HEK293 (cell line): Measurements from ENCODE around the gene CHL1.
A peak's percentile ranks its signal among the peaks of the same experiment; 100 is the strongest.

Experiments
- CTCF ChIA-PET: fragments of 350-600 bp; formaldehyde crosslinking; extraction: SDS; loops from one replicate; lab custom pipeline; 2021; ENCODE audit warnings: antibody characterized with exemption; lab: Yijun Ruan, JAX
- POLR2A ChIA-PET: fragments of 300-600 bp; formaldehyde crosslinking; extraction: SDS; loops from one replicate; lab custom pipeline; 2020; ENCODE audit warnings: antibody characterized with exemption, inconsistent platforms; lab: Yijun Ruan, JAX
- H3K27ac ChIP-seq: fragments of 200-500 bp; sonication (Bioruptor generic); 2 replicates; pipeline ENCODE4 v1.5.1; 2014; ENCODE audit warnings: low read depth, low read length, control low read depth, inconsistent platforms; ENCODE audit errors: extremely low read depth
- H3K36me3 ChIP-seq, 2 experiments: fragments of 200-500 bp in 1 of 2; sonication (Bioruptor generic) in 1 of 2; 1 replicate in 1 of 2; 2 replicates in 1 of 2; pipeline ENCODE4 v1.5.1; 2014 to 2017; ENCODE audit warnings: inconsistent platforms in 2 of 2, low read length in 2 of 2; ENCODE audit not compliant: control insufficient read depth in 2 of 2, insufficient read depth in 1 of 2
- H3K4me1 ChIP-seq: fragments of 200-500 bp; sonication (Bioruptor generic); 2 replicates; pipeline ENCODE4 v1.5.1; 2014; ENCODE audit warnings: mild to moderate bottlenecking, low read length, inconsistent platforms; ENCODE audit not compliant: control insufficient read depth, insufficient read depth
- H3K4me3 ChIP-seq: 2 replicates; pipeline ENCODE4 v1.5.1; 2011; ENCODE audit warnings: low read depth, mild to moderate bottlenecking, control low read depth, low read length, moderate library complexity
- H3K9me3 ChIP-seq: fragments of 200-500 bp; sonication (Bioruptor generic); 2 replicates; pipeline ENCODE4 v1.5.1; 2014; ENCODE audit warnings: low read depth, low read length, inconsistent platforms; ENCODE audit not compliant: control insufficient read depth, insufficient read depth
- GFI1B ChIP-seq: fragments of 450-650 bp; formaldehyde crosslinking; IDR thresholded peaks from 2 replicates; pipeline ENCODE4 v1.5.1; 2016; ENCODE audit warnings: missing biosample characterization, missing genetic modification characterization
- KLF1 ChIP-seq: fragments of 450-650 bp; formaldehyde crosslinking; IDR thresholded peaks from 2 replicates; pipeline ENCODE4 v1.5.1; 2016; ENCODE audit warnings: missing biosample characterization, missing genetic modification characterization
- KLF9 ChIP-seq: fragments of 450-650 bp; formaldehyde crosslinking; IDR thresholded peaks from 2 replicates; pipeline ENCODE4 v1.5.1; 2016; ENCODE audit warnings: missing biosample characterization, missing genetic modification characterization, low read depth
- MZF1 ChIP-seq: fragments of 450-650 bp; formaldehyde crosslinking; IDR thresholded peaks from 2 replicates; pipeline ENCODE4 v1.5.1; 2017; ENCODE audit warnings: missing biosample characterization, missing genetic modification characterization, borderline replicate concordance
- PRDM2 ChIP-seq: fragments of 450-650 bp; formaldehyde crosslinking; IDR thresholded peaks from 2 replicates; pipeline ENCODE4 v1.5.1; 2016; ENCODE audit warnings: missing biosample characterization, missing genetic modification characterization, borderline replicate concordance
- SP3 ChIP-seq: fragments of 450-650 bp; formaldehyde crosslinking; IDR thresholded peaks from 2 replicates; pipeline ENCODE4 v1.5.1; 2016; ENCODE audit warnings: missing biosample characterization, missing genetic modification characterization
- ZBTB1 ChIP-seq: fragments of 450-650 bp; formaldehyde crosslinking; IDR thresholded peaks from 2 replicates; pipeline ENCODE4 v1.5.1; 2016; ENCODE audit warnings: missing biosample characterization, missing genetic modification characterization
- ZBTB20 ChIP-seq: fragments of 450-650 bp; formaldehyde crosslinking; IDR thresholded peaks from 2 replicates; pipeline ENCODE4 v1.5.1; 2016; ENCODE audit warnings: missing biosample characterization, missing genetic modification characterization
- ZBTB26 ChIP-seq: fragments of 450-650 bp; formaldehyde crosslinking; optimal IDR thresholded peaks from 2 replicates; pipeline ENCODE3; 2016; ENCODE audit warnings: missing biosample characterization, mild to moderate bottlenecking, missing genetic modification characterization
- ZBTB48 ChIP-seq: fragments of 450-650 bp; formaldehyde crosslinking; IDR thresholded peaks from 2 replicates; pipeline ENCODE4 v1.5.1; 2016; ENCODE audit warnings: missing biosample characterization, missing genetic modification characterization
- ZNF16 ChIP-seq: fragments of 450-650 bp; formaldehyde crosslinking; IDR thresholded peaks from 2 replicates; pipeline ENCODE4 v1.5.1; 2016; ENCODE audit warnings: low read depth, missing biosample characterization, missing genetic modification characterization
- ZNF473 ChIP-seq: fragments of 450-650 bp; formaldehyde crosslinking; IDR thresholded peaks from 2 replicates; pipeline ENCODE4 v1.5.1; 2017; ENCODE audit warnings: missing biosample characterization, missing genetic modification characterization
- ZNF529 ChIP-seq: fragments of 450-650 bp; formaldehyde crosslinking; IDR thresholded peaks from 2 replicates; pipeline ENCODE4 v1.5.1; 2017; ENCODE audit warnings: missing genetic modification characterization, missing biosample characterization; ENCODE audit not compliant: insufficient replicate concordance
- ZNF626 ChIP-seq: fragments of 450-650 bp; sonication (Bioruptor Pico); formaldehyde crosslinking; IDR thresholded peaks from 2 replicates; pipeline ENCODE4 v1.5.1; 2018; ENCODE audit warnings: missing biosample characterization, missing genetic modification characterization, inconsistent platforms
- ZNF777 ChIP-seq: fragments of 450-650 bp; formaldehyde crosslinking; IDR thresholded peaks from 2 replicates; pipeline ENCODE4 v1.5.1; 2017; ENCODE audit warnings: missing biosample characterization, missing genetic modification characterization, borderline replicate concordance
- ZNF785 ChIP-seq: fragments of 450-650 bp; formaldehyde crosslinking; IDR thresholded peaks from 2 replicates; pipeline ENCODE4 v1.5.1; 2016; ENCODE audit warnings: missing biosample characterization, missing genetic modification characterization
- ZNF837 ChIP-seq: fragments of 450-650 bp; formaldehyde crosslinking; IDR thresholded peaks from 2 replicates; pipeline ENCODE4 v1.5.1; 2016; ENCODE audit warnings: missing biosample characterization, missing genetic modification characterization
- ZSCAN16 ChIP-seq: fragments of 450-650 bp; formaldehyde crosslinking; IDR thresholded peaks from 2 replicates; pipeline ENCODE4 v1.5.1; 2016; ENCODE audit warnings: missing biosample characterization, missing genetic modification characterization
- ZSCAN30 ChIP-seq: fragments of 450-650 bp; IDR thresholded peaks from 2 replicates; pipeline ENCODE4 v1.5.1; 2018; ENCODE audit warnings: missing biosample characterization, mild to moderate bottlenecking, missing genetic modification characterization, moderate library complexity

Gene CHL1

GRCh38 chr3:197828-198491 is 1.4 kb downstream of the CHL1 start:
- no peak overlapping the region for H3K27ac ChIP-seq
- POLR2A ChIA-PET: no interaction called here
- peak overlapping the region; percentile 39 for H3K4me3 ChIP-seq
- H3K9me3 ChIP-seq: no peaks in the 10 kb centered on the region
- H3K4me1 ChIP-seq: no peaks in the 10 kb centered on the region
- CTCF ChIA-PET: no interaction called here
- no peaks in the 10 kb centered on the region for H3K36me3 ChIP-seq
- TF ChIP-seq ZBTB48 (tag by site-specific recombination) (no peak), KLF1 (peak; percentile 75), MZF1 (tag by site-specific recombination) (no peak), SP3 (tag by site-specific recombination) (peak; percentile 54; the same call in 1 of the 2 replicates), ZNF777 (tag by site-specific recombination) (0 out of 2 replicates have a peak, but pooled peaks have one; percentile 15), ZBTB20 (no peak; the same call in 1 of the 2 replicates), ZBTB26 (peak; percentile 25)

- Histone ChIP-seq H3K36me3 (no peaks in the 10 kb centered on the region), H3K4me1 (no peaks in the 10 kb centered on the region), H3K4me3 (no peak overlapping the region), H3K9me3 (no peaks in the 10 kb centered on the region), H3K27ac (no peak overlapping the region)
- ChIA-PET CTCF (no interaction called here), POLR2A (no interaction called here)
- TF ChIP-seq GFI1B (no peak), ZNF529 (no peak), ZNF837 (tag by site-specific recombination) (no peak)
These were observed 3.3 kb downstream of the CHL1 start for GRCh38 chr3:199835-200234.

- POLR2A ChIA-PET: no interaction called here
- H3K9me3 ChIP-seq: no peaks in the 10 kb centered on the region
- TF ChIP-seq KLF9 (tag by site-specific recombination) (no peak), ZNF16 (tag by site-specific recombination) (no peak)
- H3K4me1 ChIP-seq: no peaks in the 10 kb centered on the region
- no peaks in the 10 kb centered on the region for H3K36me3 ChIP-seq
- CTCF ChIA-PET: interaction anchor here (0.7 kb wide), 1 partner anchor 1759 kb away, joined by 4 read pairs; no protein-coding TSS in a partner anchor
- H3K4me3 ChIP-seq: no peak overlapping the region
- no peak overlapping the region for H3K27ac ChIP-seq
These were observed 4.3 kb downstream of the CHL1 start for GRCh38 chr3:200758-201325.

- ChIA-PET CTCF (no interaction called here), POLR2A (no interaction called here)
- Histone ChIP-seq H3K4me1 (no peaks in the 10 kb centered on the region), H3K36me3 (no peaks in the 10 kb centered on the region), H3K9me3 (no peaks in the 10 kb centered on the region), H3K27ac (no peak overlapping the region), H3K4me3 (no peak overlapping the region)
- no peak for TF ChIP-seq ZNF473 (tag by site-specific recombination)
- no peak for TF ChIP-seq ZNF626
- TF ChIP-seq ZBTB1 (tag by site-specific recombination): no peak
- TF ChIP-seq ZSCAN16: no peak
- TF ChIP-seq PRDM2 (tag by site-specific recombination): no peak
- TF ChIP-seq ZNF785 (tag by site-specific recombination): no peak
- no peak for TF ChIP-seq ZSCAN30
These were observed 7.5 kb downstream of the CHL1 start for GRCh38 chr3:204102-204501.
